Measurements from ENCODE around the gene PDZK1IP1.

DNA sequence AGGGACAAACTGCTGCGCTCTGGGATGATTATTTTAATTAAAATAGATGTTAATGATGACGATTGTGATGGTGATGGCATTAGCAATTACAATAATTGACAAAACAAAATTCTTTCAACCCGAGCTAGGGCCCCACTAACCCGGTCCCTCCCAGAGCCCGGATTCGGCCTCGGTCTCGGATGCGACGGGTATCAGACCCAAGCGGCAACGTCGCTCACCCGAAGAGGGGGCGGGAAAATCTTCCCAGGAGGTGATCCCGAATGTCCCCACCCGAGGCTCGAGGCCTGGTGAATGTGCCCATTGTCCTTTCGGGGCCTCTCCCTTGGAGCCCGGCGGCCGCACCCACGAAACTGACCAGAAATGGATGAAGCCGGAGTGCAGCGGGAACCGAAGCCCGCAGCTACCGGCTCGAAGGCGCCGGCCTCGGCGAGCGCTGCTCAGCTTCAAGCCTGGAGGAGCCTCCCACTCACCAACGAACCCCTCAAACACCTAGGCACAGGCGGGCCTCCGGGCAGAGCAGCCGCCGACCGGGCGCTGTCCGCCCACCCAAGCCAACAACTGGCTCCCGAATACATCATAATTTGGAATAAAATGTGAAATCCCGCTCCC, 41.0 kb upstream of the PDZK1IP1 start:
- TF ChIP-seq, protein P1, sequence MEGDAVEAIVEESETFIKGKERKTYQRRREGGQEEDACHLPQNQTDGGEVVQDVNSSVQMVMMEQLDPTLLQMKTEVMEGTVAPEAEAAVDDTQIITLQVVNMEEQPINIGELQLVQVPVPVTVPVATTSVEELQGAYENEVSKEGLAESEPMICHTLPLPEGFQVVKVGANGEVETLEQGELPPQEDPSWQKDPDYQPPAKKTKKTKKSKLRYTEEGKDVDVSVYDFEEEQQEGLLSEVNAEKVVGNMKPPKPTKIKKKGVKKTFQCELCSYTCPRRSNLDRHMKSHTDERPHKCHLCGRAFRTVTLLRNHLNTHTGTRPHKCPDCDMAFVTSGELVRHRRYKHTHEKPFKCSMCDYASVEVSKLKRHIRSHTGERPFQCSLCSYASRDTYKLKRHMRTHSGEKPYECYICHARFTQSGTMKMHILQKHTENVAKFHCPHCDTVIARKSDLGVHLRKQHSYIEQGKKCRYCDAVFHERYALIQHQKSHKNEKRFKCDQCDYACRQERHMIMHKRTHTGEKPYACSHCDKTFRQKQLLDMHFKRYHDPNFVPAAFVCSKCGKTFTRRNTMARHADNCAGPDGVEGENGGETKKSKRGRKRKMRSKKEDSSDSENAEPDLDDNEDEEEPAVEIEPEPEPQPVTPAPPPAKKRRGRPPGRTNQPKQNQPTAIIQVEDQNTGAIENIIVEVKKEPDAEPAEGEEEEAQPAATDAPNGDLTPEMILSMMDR (optimal IDR thresholded peaks at IDR 0.05 in 1 of 3, IDR thresholded peaks at IDR 0.05 in 1 of 3, conservative IDR thresholded peaks at IDR 0.05 in 1 of 3; ENCODE audit: extremely low read depth in 1 of 3, insufficient read depth in 2 of 3, low read length in 3 of 3) = no peak
- TF ChIP-seq EZH2 (IDR thresholded peaks at IDR 0.05; ENCODE audit: low read length) = peak; percentile 1
